Body of pancreas (tissue), 4 donors: ENCODE data around the gene ITGA8.

Experiments
- POLR2A ChIP-seq, 3 donors: fragments of 450-650 bp; IDR thresholded peaks; one replicate each; pipeline ENCODE4 v1.6.1; 2016; ENCODE audit warnings: antibody characterized with exemption in 3 of 3, mild to moderate bottlenecking in 2 of 3
- TF ChIP-seq, protein P1 (sequence below), 7 experiments: fragments of 450-650 bp in 4 of 7; fragments of 200-600 bp in 3 of 7; sonication (generic) in 3 of 7; IDR thresholded peaks; one replicate each; pipeline ENCODE4 v1.5.1; 2016 to 2019; ENCODE audit warnings: antibody characterized with exemption in 7 of 7

- TF ChIP-seq POLR2A (IDR thresholded peaks at IDR 0.05): no peak
- TF ChIP-seq, protein P1, sequence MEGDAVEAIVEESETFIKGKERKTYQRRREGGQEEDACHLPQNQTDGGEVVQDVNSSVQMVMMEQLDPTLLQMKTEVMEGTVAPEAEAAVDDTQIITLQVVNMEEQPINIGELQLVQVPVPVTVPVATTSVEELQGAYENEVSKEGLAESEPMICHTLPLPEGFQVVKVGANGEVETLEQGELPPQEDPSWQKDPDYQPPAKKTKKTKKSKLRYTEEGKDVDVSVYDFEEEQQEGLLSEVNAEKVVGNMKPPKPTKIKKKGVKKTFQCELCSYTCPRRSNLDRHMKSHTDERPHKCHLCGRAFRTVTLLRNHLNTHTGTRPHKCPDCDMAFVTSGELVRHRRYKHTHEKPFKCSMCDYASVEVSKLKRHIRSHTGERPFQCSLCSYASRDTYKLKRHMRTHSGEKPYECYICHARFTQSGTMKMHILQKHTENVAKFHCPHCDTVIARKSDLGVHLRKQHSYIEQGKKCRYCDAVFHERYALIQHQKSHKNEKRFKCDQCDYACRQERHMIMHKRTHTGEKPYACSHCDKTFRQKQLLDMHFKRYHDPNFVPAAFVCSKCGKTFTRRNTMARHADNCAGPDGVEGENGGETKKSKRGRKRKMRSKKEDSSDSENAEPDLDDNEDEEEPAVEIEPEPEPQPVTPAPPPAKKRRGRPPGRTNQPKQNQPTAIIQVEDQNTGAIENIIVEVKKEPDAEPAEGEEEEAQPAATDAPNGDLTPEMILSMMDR (IDR thresholded peaks at IDR 0.05): no peak
These were observed 10.2 kb upstream of the ITGA8 start for GRCh38 chr10:15729890-15730289.
